ENCODE measurements around the gene DNER.
"Not testable (repeated sequence)": the region's sequence is repeated elsewhere in the genome, so short reads cannot be mapped to it uniquely, and the experiment has no call there.

The DNER gene

DNA sequence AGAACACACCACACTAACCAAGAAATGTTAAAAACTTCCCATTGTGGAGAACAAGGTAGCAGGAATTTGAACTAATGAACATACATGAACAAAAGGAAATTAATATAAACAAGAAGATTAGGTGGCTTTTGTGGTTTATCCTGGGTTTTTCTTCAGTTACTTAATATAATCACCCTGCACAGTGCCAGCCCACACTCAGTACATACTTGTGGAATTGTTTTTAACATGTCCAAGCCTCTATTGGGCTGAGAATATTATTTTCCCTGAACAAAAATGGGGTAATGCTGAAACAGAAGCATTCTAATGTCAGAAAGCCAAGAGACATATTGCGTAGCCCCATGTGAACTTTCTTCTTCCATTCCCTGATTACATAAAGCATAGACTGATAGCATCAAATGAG, 202.8 kb downstream of the DNER start:
- Histone ChIP-seq H3K4me2 (ENCODE audit: low read length) (no peak overlapping the region), H3K27me3 (ENCODE audit: low read depth, low read length) (no peaks in the 10 kb centered on the region), H3K79me2 (ENCODE audit: low read length) (no peaks in the 10 kb centered on the region), H3K4me1 (ENCODE audit: low read length) (peaks cover 5% of the 10 kb centered on the region; the same call in 1 of the 2 replicates), H3K4me3 (ENCODE audit: low read length) (no peak overlapping the region), H3K36me3 (replicated peaks; ENCODE audit: low read depth, low read length) (no peaks in the 10 kb centered on the region), H3K9me3 (ENCODE audit: insufficient read depth, low read length) (no peaks in the 10 kb centered on the region), H3K9ac (ENCODE audit: low read length) (no peak overlapping the region), H2AFZ (ENCODE audit: low read depth, low read length) (no peak overlapping the region), H3K27ac (ENCODE audit: low read length) (no peak overlapping the region), H4K20me1 (ENCODE audit: insufficient read depth, low read length) (no peaks in the 10 kb centered on the region)
- no peak for TF ChIP-seq EZH2phosphoT487 (IDR thresholded peaks at IDR 0.05; ENCODE audit: low read depth)
- no peak for TF ChIP-seq CTCF (IDR thresholded peaks at IDR 0.05; ENCODE audit: low read depth, low read length)

DNA sequence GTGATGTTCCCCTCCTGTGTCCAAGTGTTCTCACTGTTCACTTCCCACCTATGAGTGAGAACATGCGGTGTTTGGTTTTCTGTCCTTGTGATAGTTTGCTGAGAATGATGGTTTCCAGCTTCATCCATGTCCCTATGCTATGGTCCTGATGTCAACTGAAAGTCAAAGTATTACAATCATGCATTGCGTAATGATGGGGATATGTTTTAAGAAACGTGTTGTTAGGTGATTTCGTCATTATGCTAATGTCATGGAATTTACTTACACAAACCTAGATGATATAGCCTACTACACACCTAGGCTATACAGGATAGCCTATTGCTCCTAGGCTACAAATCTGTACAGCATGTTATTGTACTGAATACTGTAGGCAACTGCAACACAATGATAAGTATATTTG, 207.7 kb downstream of the DNER start:
- H3K4me3 ChIP-seq (ENCODE audit: low read length); H3K4me1 ChIP-seq (ENCODE audit: low read length); H3K27me3 ChIP-seq (ENCODE audit: low read depth, low read length); H3K4me2 ChIP-seq (ENCODE audit: low read length); H3K9ac ChIP-seq (ENCODE audit: low read length); H2AFZ ChIP-seq (ENCODE audit: low read depth, low read length); H3K36me3 ChIP-seq (replicated peaks; ENCODE audit: low read depth, low read length); H3K27ac ChIP-seq (ENCODE audit: low read length); H4K20me1 ChIP-seq (ENCODE audit: insufficient read depth, low read length); H3K79me2 ChIP-seq (ENCODE audit: low read length); H3K9me3 ChIP-seq (ENCODE audit: insufficient read depth, low read length): not testable (repeated sequence)

- H3K4me2 ChIP-seq (ENCODE audit: low read length), result no peak overlapping the region
- no peaks in the 10 kb centered on the region for H3K9me3 ChIP-seq (ENCODE audit: insufficient read depth, low read length)
- no peak overlapping the region for H3K27ac ChIP-seq (ENCODE audit: low read length)
- no peaks in the 10 kb centered on the region for H3K36me3 ChIP-seq (replicated peaks; ENCODE audit: low read depth, low read length)
- no peaks in the 10 kb centered on the region for H3K4me1 ChIP-seq (ENCODE audit: low read length)
- no peak overlapping the region for H2AFZ ChIP-seq (ENCODE audit: low read depth, low read length)
- H3K27me3 ChIP-seq (ENCODE audit: low read depth, low read length), result no peaks in the 10 kb centered on the region
- TF ChIP-seq EZH2phosphoT487 (IDR thresholded peaks at IDR 0.05; ENCODE audit: low read depth) (no peak), CTCF (IDR thresholded peaks at IDR 0.05; ENCODE audit: low read depth, low read length) (no peak)
- no peak overlapping the region for H3K4me3 ChIP-seq (ENCODE audit: low read length)
- no peak overlapping the region for H3K9ac ChIP-seq (ENCODE audit: low read length)
- no peaks in the 10 kb centered on the region for H4K20me1 ChIP-seq (ENCODE audit: insufficient read depth, low read length)
- H3K79me2 ChIP-seq (ENCODE audit: low read length), result no peaks in the 10 kb centered on the region
Measured at GRCh38 chr2:229501051-229501794, 213.1 kb downstream of the DNER start.

GRCh38 chr2:229492034-229492433, 222.3 kb downstream of the DNER start:
- Histone ChIP-seq H3K9me3 (ENCODE audit: insufficient read depth, low read length) (no peaks in the 10 kb centered on the region), H3K36me3 (replicated peaks; ENCODE audit: low read depth, low read length) (no peaks in the 10 kb centered on the region), H3K27me3 (ENCODE audit: low read depth, low read length) (no peaks in the 10 kb centered on the region), H4K20me1 (ENCODE audit: insufficient read depth, low read length) (no peaks in the 10 kb centered on the region), H3K79me2 (ENCODE audit: low read length) (no peaks in the 10 kb centered on the region), H3K4me3 (ENCODE audit: low read length) (no peak overlapping the region), H3K4me2 (ENCODE audit: low read length) (no peak overlapping the region), H2AFZ (ENCODE audit: low read depth, low read length) (no peak overlapping the region), H3K4me1 (ENCODE audit: low read length) (no peaks in the 10 kb centered on the region), H3K9ac (ENCODE audit: low read length) (no peak overlapping the region), H3K27ac (ENCODE audit: low read length) (no peak overlapping the region)
- TF ChIP-seq CTCF (IDR thresholded peaks at IDR 0.05; ENCODE audit: low read depth, low read length) (no peak), EZH2phosphoT487 (IDR thresholded peaks at IDR 0.05; ENCODE audit: low read depth) (no peak)

All from OCI-LY3 (cell line).